K562 (cell line): ENCODE data around the gene KAZN. TPM values are rescaled to one million over a fixed set of nuclear protein-coding genes. Genes with fewer than 3 reads are reported as not detected.

Source experiments
- E2F8 ChIP-seq: fragments of 450-650 bp; IDR thresholded peaks from 2 replicates; pipeline ENCODE4 v1.7.1; 2018; ENCODE audit warnings: mild to moderate bottlenecking, low read depth; ENCODE audit not compliant: partially characterized antibody
- MBD2 ChIP-seq: sonication (generic); IDR thresholded peaks from 2 replicates; pipeline ENCODE4 v1.6.1; 2016; ENCODE audit warnings: low read depth, borderline replicate concordance
- polyA plus RNA-seq, 8 experiments: library from polyadenylated mRNA; depleted of rRNA in 4 of 8; stranded (reverse) in 5 of 8; unstranded in 3 of 8; fragments of >200 nt; fragmentation: Nextera tagmentation in 2 of 8; fragmentation: Illumina TruSeq in 1 of 8; extraction: Ambion mirVana in 2 of 8; extraction: Trizol in 1 of 8; gene quantifications; 2 replicates each; pipeline versions ENCODE4 v1.2.1 to v1.2.3, GENCODE V29; 2011 to 2014; ENCODE audit warnings: inconsistent platforms in 1 of 8, missing spikeins in 1 of 8
- total RNA-seq, 7 experiments: library from RNA; depleted of rRNA in 6 of 7; stranded (reverse); fragments of >200 nt in 6 of 7; fragmentation: Illumina TruSeq in 2 of 7; extraction: Trizol in 2 of 7; gene quantifications; 2 replicates each; pipeline versions ENCODE4 v1.2.1 to v1.2.3, GENCODE V29; 2011 to 2021; ENCODE audit warnings: low replicate concordance in 1 of 7
- TF ChIP-seq, protein P1 (sequence below), 2 experiments: fragments of 450-650 bp; formaldehyde crosslinking in 1 of 2; IDR thresholded peaks; 2 replicates each; pipeline versions ENCODE4 v1.4.0 to v1.6.1; 2014 to 2020; ENCODE audit warnings: mild to moderate bottlenecking in 2 of 2, borderline replicate concordance in 1 of 2, low read depth in 1 of 2

Gene KAZN
- total and polyA plus RNA-seq, 9 of the 15 experiments (the other 6 are each of a cell fraction or from before 2014, with no cell fraction given), result 2.1 to 21.6 (median 5.4) TPM

DNA sequence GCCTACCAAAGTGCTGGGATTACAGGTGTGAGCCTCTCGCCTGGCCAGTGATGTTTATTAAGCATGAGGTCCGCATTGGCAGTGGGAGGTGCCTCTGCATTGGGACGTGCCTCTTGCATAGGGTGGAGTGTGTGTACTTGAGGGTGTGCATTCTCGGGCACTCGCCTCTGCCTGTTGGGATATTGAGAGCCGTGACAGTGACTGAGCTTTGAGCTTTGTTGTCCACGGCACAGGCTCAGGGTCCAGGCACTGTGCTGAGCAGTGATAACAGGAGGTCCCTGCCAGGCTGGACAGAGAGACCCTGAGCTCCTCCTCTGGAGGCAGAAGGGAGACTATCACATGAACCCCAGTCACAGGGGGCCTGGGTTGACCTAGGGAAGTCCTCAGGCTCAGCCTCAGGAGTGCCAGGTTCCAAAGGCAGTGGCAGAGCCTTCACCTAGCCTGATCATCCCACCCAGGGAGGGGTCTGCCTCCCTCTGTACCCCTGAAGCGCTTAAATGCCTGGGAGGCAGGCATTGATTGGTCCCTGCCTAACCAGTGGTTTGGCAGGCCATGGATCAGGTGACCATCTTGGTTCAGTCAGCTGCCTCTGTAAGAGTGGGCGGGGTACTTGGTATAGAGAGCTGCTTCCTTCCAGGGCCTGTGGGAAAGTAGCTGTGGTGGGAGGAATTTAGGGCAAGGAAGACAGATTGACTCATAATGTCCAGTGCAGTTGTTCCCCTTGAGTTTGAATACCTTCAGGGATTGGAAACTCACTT, 341.2 kb downstream of the KAZN start (continued):
- TF ChIP-seq E2F8 (no peak), MBD2 (no peak)
- TF ChIP-seq, protein P1, sequence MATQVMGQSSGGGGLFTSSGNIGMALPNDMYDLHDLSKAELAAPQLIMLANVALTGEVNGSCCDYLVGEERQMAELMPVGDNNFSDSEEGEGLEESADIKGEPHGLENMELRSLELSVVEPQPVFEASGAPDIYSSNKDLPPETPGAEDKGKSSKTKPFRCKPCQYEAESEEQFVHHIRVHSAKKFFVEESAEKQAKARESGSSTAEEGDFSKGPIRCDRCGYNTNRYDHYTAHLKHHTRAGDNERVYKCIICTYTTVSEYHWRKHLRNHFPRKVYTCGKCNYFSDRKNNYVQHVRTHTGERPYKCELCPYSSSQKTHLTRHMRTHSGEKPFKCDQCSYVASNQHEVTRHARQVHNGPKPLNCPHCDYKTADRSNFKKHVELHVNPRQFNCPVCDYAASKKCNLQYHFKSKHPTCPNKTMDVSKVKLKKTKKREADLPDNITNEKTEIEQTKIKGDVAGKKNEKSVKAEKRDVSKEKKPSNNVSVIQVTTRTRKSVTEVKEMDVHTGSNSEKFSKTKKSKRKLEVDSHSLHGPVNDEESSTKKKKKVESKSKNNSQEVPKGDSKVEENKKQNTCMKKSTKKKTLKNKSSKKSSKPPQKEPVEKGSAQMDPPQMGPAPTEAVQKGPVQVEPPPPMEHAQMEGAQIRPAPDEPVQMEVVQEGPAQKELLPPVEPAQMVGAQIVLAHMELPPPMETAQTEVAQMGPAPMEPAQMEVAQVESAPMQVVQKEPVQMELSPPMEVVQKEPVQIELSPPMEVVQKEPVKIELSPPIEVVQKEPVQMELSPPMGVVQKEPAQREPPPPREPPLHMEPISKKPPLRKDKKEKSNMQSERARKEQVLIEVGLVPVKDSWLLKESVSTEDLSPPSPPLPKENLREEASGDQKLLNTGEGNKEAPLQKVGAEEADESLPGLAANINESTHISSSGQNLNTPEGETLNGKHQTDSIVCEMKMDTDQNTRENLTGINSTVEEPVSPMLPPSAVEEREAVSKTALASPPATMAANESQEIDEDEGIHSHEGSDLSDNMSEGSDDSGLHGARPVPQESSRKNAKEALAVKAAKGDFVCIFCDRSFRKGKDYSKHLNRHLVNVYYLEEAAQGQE (IDR thresholded peaks at IDR 0.05; ENCODE audit: borderline replicate concordance), result peak; percentile 29; the same call in 1 of the 2 replicates
- TF ChIP-seq, protein P1 (CRISPR knock-in tag; IDR thresholded peaks at IDR 0.05; ENCODE audit: low read depth), result no peak
